ENCODE measurements around the gene ATP10A. TPM values are rescaled to one million over a fixed set of nuclear protein-coding genes. Genes with fewer than 3 reads are reported as not detected.

ATP10A gene
- total RNA-seq, 4 donors from 2014 or later: 2.7 to 7.0 (median 3.4) TPM

GRCh38 chr15:25879438-25879837 lies 16.3 kb upstream of the ATP10A start:
- WGBS, 2 donors: 89 to 95% methylated on average over 4 of the region's 4 CpGs
- no peak for DNase-seq
- Histone ChIP-seq H3K9me3 (no peaks in the 10 kb centered on the region), H3K4me1 (peaks cover 12 to 26% of the 10 kb centered on the region in 2 donors), H3K27me3 (no peaks in the 10 kb centered on the region), H3K27ac (no peak overlapping the region), H3K36me3 (no peaks in the 10 kb centered on the region), H3K4me3 (replicated peaks in 1 of 3) (no peak overlapping the region)
- intact Hi-C loops (cut with DNase I): no loop called here
- no peak for TF ChIP-seq POLR2A (IDR thresholded peaks at IDR 0.05)
- TF ChIP-seq, protein P1, sequence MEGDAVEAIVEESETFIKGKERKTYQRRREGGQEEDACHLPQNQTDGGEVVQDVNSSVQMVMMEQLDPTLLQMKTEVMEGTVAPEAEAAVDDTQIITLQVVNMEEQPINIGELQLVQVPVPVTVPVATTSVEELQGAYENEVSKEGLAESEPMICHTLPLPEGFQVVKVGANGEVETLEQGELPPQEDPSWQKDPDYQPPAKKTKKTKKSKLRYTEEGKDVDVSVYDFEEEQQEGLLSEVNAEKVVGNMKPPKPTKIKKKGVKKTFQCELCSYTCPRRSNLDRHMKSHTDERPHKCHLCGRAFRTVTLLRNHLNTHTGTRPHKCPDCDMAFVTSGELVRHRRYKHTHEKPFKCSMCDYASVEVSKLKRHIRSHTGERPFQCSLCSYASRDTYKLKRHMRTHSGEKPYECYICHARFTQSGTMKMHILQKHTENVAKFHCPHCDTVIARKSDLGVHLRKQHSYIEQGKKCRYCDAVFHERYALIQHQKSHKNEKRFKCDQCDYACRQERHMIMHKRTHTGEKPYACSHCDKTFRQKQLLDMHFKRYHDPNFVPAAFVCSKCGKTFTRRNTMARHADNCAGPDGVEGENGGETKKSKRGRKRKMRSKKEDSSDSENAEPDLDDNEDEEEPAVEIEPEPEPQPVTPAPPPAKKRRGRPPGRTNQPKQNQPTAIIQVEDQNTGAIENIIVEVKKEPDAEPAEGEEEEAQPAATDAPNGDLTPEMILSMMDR (IDR thresholded peaks at IDR 0.05): no peak

DNA sequence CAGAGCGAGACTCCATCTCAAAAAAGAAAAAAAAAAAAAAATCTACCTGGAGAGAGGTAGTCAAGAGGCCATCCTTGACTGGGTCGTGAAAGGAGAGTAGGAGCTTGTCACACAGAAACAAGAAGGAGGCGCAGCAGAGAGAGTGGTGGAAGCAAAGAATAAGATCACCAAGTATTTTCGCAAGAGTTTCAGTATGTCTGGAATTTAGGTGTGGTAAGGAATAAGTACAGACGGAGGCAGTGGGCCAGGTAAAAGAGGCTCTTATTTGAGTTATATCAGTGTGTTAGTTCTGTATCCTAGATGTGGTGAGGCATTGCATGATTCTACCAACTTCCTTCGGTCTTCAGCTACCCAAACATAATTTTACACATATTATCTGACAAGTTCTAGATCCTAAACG lies 14.6 kb upstream of the ATP10A start:
- 40 to 52% methylated on average over 6 to 7 of the region's 7 CpGs for WGBS, 2 donors
- intact Hi-C loops (cut with DNase I): no loop called here
- peak overlapping the region in 2 of 3 donors; percentile 47 to 78 for H3K27ac ChIP-seq

DNA sequence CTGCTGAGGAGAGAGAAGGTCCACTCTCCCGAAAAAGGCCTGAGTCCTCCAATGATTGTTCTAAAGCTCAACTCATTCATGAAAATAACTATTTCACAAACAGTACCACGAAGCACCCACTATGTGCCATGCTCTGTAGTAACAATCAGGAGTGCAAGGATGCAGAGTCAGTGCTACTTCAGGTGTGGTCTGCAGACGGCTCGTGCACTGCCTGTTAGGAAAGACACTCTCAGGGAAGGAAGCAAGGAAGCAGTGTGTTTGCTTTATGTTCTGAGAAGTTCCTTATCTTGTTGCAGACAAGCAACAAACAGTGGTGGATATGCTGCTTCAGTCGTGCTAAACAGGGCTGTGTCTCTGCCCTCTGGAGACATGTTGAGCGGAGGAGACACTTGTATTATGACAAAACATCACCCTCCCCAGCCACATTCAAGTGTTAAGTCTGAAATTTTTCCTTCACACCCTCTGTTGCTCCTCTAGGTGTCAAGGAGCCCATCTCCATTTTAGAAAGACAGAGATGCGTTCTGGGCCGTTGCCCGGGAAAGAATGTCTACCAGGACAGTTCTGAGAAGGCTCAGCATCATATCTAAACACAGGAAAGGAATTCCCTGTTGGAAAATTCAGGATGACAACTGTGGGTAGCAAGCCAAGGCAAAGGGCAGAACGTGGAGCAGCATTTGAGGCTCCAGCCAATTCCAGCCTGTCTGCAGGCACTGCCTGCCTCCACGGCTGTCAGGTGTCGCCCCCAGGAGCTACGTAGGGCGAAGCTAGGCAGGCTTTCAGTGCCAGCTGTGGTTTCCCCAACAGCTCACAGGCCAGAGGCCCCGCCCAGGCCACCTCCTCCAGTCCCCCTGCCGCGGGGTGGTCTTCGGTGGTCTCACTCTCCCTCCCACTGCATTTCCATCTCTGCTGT lies 13.4 kb upstream of the ATP10A start:
- Histone ChIP-seq H3K4me1 (peaks cover 7 to 16% of the 10 kb centered on the region in 2 donors), H3K4me3 (replicated peaks in 1 of 3) (no peak overlapping the region), H3K27me3 (no peaks in the 10 kb centered on the region), H3K36me3 (no peaks in the 10 kb centered on the region), H3K27ac (peak overlapping the region in 2 of 3 donors; percentile 26 to 33), H3K9me3 (no peaks in the 10 kb centered on the region)
- DNase-seq: no peak
- 79 to 83% methylated on average over 17 to 18 of the region's 18 CpGs for WGBS, 2 donors
- TF ChIP-seq, protein P1 (IDR thresholded peaks at IDR 0.05): no peak
- intact Hi-C loops (cut with DNase I): no loop called here

More for the DNA sequence above, 14.6 kb upstream of the ATP10A start:
- Histone ChIP-seq H3K36me3 (no peaks in the 10 kb centered on the region), H3K4me1 (peaks cover 7 to 16% of the 10 kb centered on the region in 2 donors), H3K4me3 (replicated peaks in 1 of 3) (no peak overlapping the region), H3K9me3 (no peaks in the 10 kb centered on the region), H3K27me3 (no peaks in the 10 kb centered on the region)
- peak; percentile 75 to 79 for DNase-seq
- no peak for TF ChIP-seq POLR2A (IDR thresholded peaks at IDR 0.05)
- TF ChIP-seq, protein P1 (IDR thresholded peaks at IDR 0.05): peak in 1 of 6 experiments; percentile 2

DNA sequence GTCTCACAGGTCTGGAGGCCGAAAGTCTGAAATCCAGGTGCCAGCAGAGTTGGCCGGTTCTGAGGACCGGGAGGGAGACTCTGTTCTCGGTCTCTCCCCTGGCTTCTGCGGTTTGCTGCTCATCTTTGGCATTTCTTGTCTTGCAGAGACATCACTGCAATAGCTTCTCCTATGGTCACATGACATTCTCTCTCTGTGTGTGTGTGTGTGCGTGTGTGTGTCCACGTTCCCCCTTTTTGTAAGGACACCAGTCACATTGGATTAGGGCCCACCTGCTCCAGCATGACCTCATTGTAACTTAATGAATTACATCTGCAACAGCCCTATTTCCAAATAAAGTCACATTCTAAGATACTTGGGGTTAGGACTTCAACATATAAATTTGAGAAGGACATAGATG lies 12.4 kb upstream of the ATP10A start:
- no peaks in the 10 kb centered on the region for H3K36me3 ChIP-seq
- H3K27me3 ChIP-seq: no peaks in the 10 kb centered on the region
- H3K4me1 ChIP-seq: peaks cover 7 to 13% of the 10 kb centered on the region in 2 donors
- H3K4me3 ChIP-seq (replicated peaks in 1 of 3): no peak overlapping the region
- H3K9me3 ChIP-seq: no peaks in the 10 kb centered on the region
- DNase-seq: no peak
- intact Hi-C loops (cut with DNase I): no loop called here
- TF ChIP-seq, protein P1 (IDR thresholded peaks at IDR 0.05): no peak
- TF ChIP-seq POLR2A (IDR thresholded peaks at IDR 0.05): no peak
- H3K27ac ChIP-seq: no peak overlapping the region
- 91 to 94% methylated on average over 7 of the region's 7 CpGs for WGBS, 2 donors

GRCh38 chr15:25874379-25874778 lies 11.3 kb upstream of the ATP10A start:
- no peak for DNase-seq
- no peak for TF ChIP-seq POLR2A (IDR thresholded peaks at IDR 0.05)
- TF ChIP-seq, protein P1 (IDR thresholded peaks at IDR 0.05): no peak
- Histone ChIP-seq H3K27ac (no peak overlapping the region), H3K9me3 (no peaks in the 10 kb centered on the region), H3K4me3 (replicated peaks in 1 of 3) (no peak overlapping the region), H3K4me1 (peaks cover 7 to 9% of the 10 kb centered on the region in 2 donors), H3K27me3 (no peaks in the 10 kb centered on the region), H3K36me3 (no peaks in the 10 kb centered on the region)
- intact Hi-C loops (cut with DNase I): no loop called here
